ENCODE measurements around the gene MCC.

The MCC gene

GRCh38 chr5:113295111-113295539 is 193.1 kb downstream of the MCC start:
- TF ChIP-seq POLR2AphosphoS5 (IDR thresholded peaks at IDR 0.05; ENCODE audit: low read depth) (no peak), SPI1 (IDR thresholded peaks at IDR 0.05; ENCODE audit: borderline replicate concordance, low read depth) (no peak), GABPA (IDR thresholded peaks at IDR 0.05; ENCODE audit: low read depth) (no peak), REST (IDR thresholded peaks at IDR 0.05; ENCODE audit: insufficient replicate concordance, low read depth) (no peak), CTCF (IDR thresholded peaks at IDR 0.05; ENCODE audit: insufficient read depth, low read length) (no peak)
- Histone ChIP-seq H3K4me3 (replicated peaks; ENCODE audit: insufficient read depth, low read length) (peak overlapping the region; percentile 39; the same call in 1 of the 2 replicates), H3K27me3 (ENCODE audit: insufficient read depth, poor library complexity, severe bottlenecking) (peaks cover 7% of the 10 kb centered on the region), H3K27ac (replicated peaks) (no peak overlapping the region)
- DNase-seq (ENCODE audit: low read depth in 1 of 2, low spot score in 1 of 2): no peak

GRCh38 chr5:113294311-113295110 is 193.7 kb downstream of the MCC start:
- Histone ChIP-seq H3K27ac (replicated peaks) (no peak overlapping the region), H3K27me3 (ENCODE audit: insufficient read depth, poor library complexity, severe bottlenecking) (peaks cover 7% of the 10 kb centered on the region), H3K4me3 (replicated peaks; ENCODE audit: insufficient read depth, low read length) (peak overlapping the region; percentile 39)
- peak in 1 of 2 experiments; percentile 30 for DNase-seq (ENCODE audit: low read depth in 1 of 2, low spot score in 1 of 2)
- TF ChIP-seq POLR2AphosphoS5 (IDR thresholded peaks at IDR 0.05; ENCODE audit: low read depth): no peak
- TF ChIP-seq GABPA (IDR thresholded peaks at IDR 0.05; ENCODE audit: low read depth): no peak
- TF ChIP-seq SPI1 (IDR thresholded peaks at IDR 0.05; ENCODE audit: borderline replicate concordance, low read depth): no peak
- no peak for TF ChIP-seq CTCF (IDR thresholded peaks at IDR 0.05; ENCODE audit: insufficient read depth, low read length)
- no peak for TF ChIP-seq REST (IDR thresholded peaks at IDR 0.05; ENCODE audit: insufficient replicate concordance, low read depth)

GRCh38 chr5:113293975-113294310 is 194.3 kb downstream of the MCC start:
- Histone ChIP-seq H3K27me3 (ENCODE audit: insufficient read depth, poor library complexity, severe bottlenecking) (peaks cover 7% of the 10 kb centered on the region), H3K27ac (replicated peaks) (no peak overlapping the region), H3K4me3 (replicated peaks; ENCODE audit: insufficient read depth, low read length) (peak overlapping the region; percentile 39)
- TF ChIP-seq POLR2AphosphoS5 (IDR thresholded peaks at IDR 0.05; ENCODE audit: low read depth): no peak
- no peak for TF ChIP-seq SPI1 (IDR thresholded peaks at IDR 0.05; ENCODE audit: borderline replicate concordance, low read depth)
- no peak for TF ChIP-seq GABPA (IDR thresholded peaks at IDR 0.05; ENCODE audit: low read depth)
- TF ChIP-seq CTCF (IDR thresholded peaks at IDR 0.05; ENCODE audit: insufficient read depth, low read length): no peak
- TF ChIP-seq REST (IDR thresholded peaks at IDR 0.05; ENCODE audit: insufficient replicate concordance, low read depth): no peak
- no peak for DNase-seq (ENCODE audit: low read depth in 1 of 2, low spot score in 1 of 2)
